Erythroblast (primary cell): ENCODE results near the gene IBA57.

ENCODE experiments used
- GATA1 ChIP-seq: IDR thresholded peaks from 2 replicates; pipeline ENCODE4 v1.6.1; 2011; ENCODE audit warnings: low read depth, mild to moderate bottlenecking, control low read depth, low read length, moderate library complexity
- POLR2A ChIP-seq: IDR thresholded peaks from 2 replicates; pipeline ENCODE4 v1.6.1; 2011; ENCODE audit warnings: mild to moderate bottlenecking, low read length

GRCh38 chr1:228168563-228169270, 3.1 kb downstream of the IBA57 start:
- TF ChIP-seq POLR2A: no peak
- no peak for TF ChIP-seq GATA1
